ENCODE results near the gene UNC5CL.

DNA sequence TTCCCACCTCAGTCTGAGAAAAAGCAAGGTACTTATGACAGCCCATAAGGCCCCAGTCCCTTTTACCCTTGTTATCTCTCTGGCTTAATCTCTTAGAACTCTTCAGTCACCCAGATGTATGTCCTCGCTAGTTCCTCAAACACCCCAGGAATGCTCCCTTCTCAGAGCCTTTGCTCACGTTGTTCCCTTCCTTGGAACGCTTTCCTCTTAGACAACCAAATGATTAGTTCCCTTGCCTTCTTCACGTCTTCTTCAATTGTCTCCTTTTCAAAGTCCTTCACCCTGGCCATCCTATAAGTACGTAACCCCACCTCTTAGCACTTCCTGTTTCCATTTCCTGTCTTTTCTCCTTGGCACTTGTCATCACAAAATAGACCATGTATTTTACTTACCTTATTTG is 12.9 kb upstream of the UNC5CL start:
- TF ChIP-seq POLR2AphosphoS5 (IDR thresholded peaks at IDR 0.05; ENCODE audit: control insufficient read depth, insufficient read depth, low read depth, low read length), result no peak
- TF ChIP-seq, protein P1, sequence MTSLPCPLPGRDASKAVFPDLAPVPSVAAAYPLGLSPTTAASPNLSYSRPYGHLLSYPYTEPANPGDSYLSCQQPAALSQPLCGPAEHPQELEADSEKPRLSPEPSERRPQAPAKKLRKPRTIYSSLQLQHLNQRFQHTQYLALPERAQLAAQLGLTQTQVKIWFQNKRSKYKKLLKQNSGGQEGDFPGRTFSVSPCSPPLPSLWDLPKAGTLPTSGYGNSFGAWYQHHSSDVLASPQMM (CRISPR knock-in tag; IDR thresholded peaks at IDR 0.05), result no peak
- no peak for TF ChIP-seq KDM4B (IDR thresholded peaks at IDR 0.05; ENCODE audit: borderline replicate concordance in 2 of 2, low read depth in 1 of 2)
- TF ChIP-seq RAD21 (CRISPR knock-in tag; conservative IDR thresholded peaks at IDR 0.05 in 1 of 2, IDR thresholded peaks at IDR 0.05 in 1 of 2), result no peak
- TF ChIP-seq, protein P2, sequence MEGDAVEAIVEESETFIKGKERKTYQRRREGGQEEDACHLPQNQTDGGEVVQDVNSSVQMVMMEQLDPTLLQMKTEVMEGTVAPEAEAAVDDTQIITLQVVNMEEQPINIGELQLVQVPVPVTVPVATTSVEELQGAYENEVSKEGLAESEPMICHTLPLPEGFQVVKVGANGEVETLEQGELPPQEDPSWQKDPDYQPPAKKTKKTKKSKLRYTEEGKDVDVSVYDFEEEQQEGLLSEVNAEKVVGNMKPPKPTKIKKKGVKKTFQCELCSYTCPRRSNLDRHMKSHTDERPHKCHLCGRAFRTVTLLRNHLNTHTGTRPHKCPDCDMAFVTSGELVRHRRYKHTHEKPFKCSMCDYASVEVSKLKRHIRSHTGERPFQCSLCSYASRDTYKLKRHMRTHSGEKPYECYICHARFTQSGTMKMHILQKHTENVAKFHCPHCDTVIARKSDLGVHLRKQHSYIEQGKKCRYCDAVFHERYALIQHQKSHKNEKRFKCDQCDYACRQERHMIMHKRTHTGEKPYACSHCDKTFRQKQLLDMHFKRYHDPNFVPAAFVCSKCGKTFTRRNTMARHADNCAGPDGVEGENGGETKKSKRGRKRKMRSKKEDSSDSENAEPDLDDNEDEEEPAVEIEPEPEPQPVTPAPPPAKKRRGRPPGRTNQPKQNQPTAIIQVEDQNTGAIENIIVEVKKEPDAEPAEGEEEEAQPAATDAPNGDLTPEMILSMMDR (IDR thresholded peaks at IDR 0.05 in 2 of 3, conservative IDR thresholded peaks at IDR 0.05 in 1 of 3; ENCODE audit: insufficient read depth in 2 of 3, low read depth in 1 of 3, low read length in 3 of 3), result no peak
- no peak for TF ChIP-seq RCOR1 (IDR thresholded peaks at IDR 0.05; ENCODE audit: borderline replicate concordance in 1 of 2, low read depth in 2 of 2, low read length in 2 of 2)
- TF ChIP-seq PYGO2 (tag; IDR thresholded peaks at IDR 0.05), result no peak
- TF ChIP-seq NFXL1 (CRISPR knock-in tag; IDR thresholded peaks at IDR 0.05), result no peak
- TF ChIP-seq, protein P3, sequence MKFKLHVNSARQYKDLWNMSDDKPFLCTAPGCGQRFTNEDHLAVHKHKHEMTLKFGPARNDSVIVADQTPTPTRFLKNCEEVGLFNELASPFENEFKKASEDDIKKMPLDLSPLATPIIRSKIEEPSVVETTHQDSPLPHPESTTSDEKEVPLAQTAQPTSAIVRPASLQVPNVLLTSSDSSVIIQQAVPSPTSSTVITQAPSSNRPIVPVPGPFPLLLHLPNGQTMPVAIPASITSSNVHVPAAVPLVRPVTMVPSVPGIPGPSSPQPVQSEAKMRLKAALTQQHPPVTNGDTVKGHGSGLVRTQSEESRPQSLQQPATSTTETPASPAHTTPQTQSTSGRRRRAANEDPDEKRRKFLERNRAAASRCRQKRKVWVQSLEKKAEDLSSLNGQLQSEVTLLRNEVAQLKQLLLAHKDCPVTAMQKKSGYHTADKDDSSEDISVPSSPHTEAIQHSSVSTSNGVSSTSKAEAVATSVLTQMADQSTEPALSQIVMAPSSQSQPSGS (CRISPR knock-in tag; IDR thresholded peaks at IDR 0.05), result no peak
- TF ChIP-seq, protein P4, sequence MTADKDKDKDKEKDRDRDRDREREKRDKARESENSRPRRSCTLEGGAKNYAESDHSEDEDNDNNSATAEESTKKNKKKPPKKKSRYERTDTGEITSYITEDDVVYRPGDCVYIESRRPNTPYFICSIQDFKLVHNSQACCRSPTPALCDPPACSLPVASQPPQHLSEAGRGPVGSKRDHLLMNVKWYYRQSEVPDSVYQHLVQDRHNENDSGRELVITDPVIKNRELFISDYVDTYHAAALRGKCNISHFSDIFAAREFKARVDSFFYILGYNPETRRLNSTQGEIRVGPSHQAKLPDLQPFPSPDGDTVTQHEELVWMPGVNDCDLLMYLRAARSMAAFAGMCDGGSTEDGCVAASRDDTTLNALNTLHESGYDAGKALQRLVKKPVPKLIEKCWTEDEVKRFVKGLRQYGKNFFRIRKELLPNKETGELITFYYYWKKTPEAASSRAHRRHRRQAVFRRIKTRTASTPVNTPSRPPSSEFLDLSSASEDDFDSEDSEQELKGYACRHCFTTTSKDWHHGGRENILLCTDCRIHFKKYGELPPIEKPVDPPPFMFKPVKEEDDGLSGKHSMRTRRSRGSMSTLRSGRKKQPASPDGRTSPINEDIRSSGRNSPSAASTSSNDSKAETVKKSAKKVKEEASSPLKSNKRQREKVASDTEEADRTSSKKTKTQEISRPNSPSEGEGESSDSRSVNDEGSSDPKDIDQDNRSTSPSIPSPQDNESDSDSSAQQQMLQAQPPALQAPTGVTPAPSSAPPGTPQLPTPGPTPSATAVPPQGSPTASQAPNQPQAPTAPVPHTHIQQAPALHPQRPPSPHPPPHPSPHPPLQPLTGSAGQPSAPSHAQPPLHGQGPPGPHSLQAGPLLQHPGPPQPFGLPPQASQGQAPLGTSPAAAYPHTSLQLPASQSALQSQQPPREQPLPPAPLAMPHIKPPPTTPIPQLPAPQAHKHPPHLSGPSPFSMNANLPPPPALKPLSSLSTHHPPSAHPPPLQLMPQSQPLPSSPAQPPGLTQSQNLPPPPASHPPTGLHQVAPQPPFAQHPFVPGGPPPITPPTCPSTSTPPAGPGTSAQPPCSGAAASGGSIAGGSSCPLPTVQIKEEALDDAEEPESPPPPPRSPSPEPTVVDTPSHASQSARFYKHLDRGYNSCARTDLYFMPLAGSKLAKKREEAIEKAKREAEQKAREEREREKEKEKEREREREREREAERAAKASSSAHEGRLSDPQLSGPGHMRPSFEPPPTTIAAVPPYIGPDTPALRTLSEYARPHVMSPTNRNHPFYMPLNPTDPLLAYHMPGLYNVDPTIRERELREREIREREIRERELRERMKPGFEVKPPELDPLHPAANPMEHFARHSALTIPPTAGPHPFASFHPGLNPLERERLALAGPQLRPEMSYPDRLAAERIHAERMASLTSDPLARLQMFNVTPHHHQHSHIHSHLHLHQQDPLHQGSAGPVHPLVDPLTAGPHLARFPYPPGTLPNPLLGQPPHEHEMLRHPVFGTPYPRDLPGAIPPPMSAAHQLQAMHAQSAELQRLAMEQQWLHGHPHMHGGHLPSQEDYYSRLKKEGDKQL (CRISPR knock-in tag; IDR thresholded peaks at IDR 0.05; ENCODE audit: borderline replicate concordance), result no peak
- TF ChIP-seq POLR2A (conservative IDR thresholded peaks at IDR 0.05), result no peak
- peak; percentile 56; the same call in 1 of the 2 replicates for TF ChIP-seq ELF1 (tag; IDR thresholded peaks at IDR 0.05)

Data from K562 (cell line).